GM12872 (cell line): ENCODE results near the gene CEP170B.

Source experiments
- TF ChIP-seq, protein P1 (sequence below): IDR thresholded peaks from 3 replicates; pipeline ENCODE4 v1.5.1; 2011; ENCODE audit warnings: low read depth, mild to moderate bottlenecking, low read length, moderate library complexity; ENCODE audit not compliant: insufficient read depth

CEP170B gene

GRCh38 chr14:104881369-104881979, 16.4 kb downstream of the CEP170B start:
- TF ChIP-seq, protein P1, sequence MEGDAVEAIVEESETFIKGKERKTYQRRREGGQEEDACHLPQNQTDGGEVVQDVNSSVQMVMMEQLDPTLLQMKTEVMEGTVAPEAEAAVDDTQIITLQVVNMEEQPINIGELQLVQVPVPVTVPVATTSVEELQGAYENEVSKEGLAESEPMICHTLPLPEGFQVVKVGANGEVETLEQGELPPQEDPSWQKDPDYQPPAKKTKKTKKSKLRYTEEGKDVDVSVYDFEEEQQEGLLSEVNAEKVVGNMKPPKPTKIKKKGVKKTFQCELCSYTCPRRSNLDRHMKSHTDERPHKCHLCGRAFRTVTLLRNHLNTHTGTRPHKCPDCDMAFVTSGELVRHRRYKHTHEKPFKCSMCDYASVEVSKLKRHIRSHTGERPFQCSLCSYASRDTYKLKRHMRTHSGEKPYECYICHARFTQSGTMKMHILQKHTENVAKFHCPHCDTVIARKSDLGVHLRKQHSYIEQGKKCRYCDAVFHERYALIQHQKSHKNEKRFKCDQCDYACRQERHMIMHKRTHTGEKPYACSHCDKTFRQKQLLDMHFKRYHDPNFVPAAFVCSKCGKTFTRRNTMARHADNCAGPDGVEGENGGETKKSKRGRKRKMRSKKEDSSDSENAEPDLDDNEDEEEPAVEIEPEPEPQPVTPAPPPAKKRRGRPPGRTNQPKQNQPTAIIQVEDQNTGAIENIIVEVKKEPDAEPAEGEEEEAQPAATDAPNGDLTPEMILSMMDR: no peak

- TF ChIP-seq, protein P1: no peak
Measured at GRCh38 chr14:104882325-104882973, 17.4 kb downstream of the CEP170B start.

- TF ChIP-seq, protein P1: no peak
Measured at GRCh38 chr14:104882991-104883660, 18.1 kb downstream of the CEP170B start.

DNA sequence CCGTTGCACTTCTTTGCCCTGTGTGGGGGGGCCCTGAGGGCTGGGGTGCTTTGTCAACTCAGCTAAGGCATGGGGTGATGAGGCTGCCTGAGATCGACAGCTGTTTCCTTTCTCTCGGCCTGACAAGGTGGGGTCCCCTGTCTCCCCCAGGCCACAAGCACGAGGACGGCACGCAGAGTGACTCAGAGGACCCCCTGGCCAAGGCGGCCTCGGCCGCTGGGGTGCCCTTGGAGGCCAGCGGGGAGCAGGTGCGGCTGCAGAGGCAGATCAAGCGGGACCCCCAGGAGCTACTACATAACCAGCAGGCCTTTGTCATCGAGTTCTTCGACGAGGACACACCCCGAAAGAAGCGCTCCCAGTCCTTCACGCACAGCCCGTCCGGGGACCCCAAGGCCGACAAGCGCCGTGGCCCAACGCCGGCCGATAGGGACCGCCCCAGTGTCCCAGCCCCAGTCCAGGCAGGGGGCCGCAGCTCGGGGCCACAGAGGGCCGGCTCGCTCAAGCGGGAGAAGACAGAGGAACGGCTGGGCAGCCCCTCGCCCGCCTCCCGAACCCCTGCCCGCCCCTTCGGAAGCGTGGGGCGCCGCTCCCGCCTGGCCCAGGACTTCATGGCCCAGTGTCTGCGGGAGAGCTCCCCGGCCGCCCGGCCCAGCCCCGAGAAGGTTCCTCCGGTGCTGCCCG, 18.8 kb downstream of the CEP170B start:
- TF ChIP-seq, protein P1: no peak

DNA sequence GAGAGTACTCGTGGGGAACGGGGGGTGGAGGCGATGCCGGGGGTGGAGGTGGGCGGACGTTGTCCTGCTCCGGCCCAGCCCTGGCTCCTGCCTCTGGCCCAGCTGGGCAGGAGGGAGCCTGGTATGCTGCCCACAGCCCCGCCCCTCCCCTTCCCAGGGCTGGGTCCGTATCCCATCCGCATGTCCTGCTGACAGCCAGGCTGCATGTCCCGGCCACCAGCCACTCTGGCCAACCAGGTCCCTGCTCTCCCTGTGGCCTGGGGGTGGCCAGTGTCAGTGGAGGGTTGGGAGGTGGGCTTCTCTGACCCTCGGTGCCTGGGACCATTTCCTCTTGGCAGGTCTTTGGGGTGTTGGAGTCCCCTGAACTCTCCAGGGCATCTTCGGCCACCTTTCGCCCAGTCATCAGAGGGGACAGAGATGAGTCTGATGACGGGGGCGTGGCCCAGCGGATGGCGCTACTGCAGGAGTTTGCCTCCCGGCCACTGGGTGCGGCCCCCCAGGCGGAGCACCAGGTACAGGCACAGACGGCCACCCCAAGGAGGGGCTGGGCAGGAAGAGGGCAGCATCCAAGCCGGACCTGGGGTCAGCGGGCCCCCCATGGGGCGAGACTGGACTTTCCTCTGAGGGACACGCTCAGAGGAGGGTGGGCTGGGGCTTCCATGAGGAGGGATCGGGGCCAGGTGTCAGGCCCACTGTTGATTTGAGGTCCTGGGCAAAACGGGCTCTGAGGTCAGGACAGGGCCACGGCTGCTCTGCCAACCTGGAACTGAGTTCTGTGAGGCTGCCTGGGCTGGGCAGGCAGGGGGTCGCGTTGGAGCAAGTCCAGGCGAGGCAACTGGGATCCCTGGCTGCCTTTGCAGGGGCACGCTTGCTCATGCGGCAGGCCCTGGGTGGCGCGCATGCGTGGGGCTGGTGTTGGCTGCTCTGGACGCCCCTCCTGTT, 20.2 kb downstream of the CEP170B start:
- TF ChIP-seq, protein P1: no peak

DNA sequence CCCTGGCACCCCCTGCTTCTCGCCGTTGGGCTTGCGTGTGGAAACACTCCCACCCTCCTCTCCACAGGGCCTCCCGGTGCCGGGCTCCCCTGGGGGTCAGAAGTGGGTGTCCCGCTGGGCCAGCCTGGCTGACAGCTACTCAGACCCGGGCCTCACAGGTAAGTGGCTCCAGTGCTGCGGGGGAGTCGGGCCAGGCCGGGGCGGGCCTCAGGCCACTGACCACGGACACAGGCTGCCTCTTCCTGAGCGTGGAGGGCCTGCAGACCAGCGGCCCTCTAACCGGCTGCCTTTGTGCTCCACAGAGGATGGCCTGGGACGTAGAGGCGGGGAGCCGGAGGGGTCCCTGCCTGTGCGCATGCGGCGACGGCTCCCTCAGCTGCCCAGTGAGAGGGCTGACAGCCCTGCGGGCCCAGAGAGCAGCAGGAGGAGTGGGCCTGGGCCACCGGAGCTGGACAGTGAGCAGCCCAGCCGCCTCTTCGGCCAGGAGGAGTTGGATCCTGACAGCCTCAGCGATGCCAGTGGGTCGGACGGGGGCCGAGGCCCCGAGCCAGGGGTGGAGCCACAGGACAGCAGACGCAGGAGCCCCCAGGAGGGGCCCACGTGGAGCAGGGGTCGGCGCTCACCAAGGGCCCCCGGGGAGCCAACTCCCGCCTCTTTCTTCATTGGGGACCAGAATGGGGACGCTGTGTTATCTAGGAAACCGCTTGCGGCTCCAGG, 21.1 kb downstream of the CEP170B start:
- TF ChIP-seq, protein P1: no peak
